K562 (cell line): ENCODE data around the gene KCTD13. TPM values are rescaled to one million over a fixed set of nuclear protein-coding genes. Genes with fewer than 3 reads are reported as not detected.
A peak's percentile ranks its signal among the peaks of the same experiment; 100 is the strongest.

ENCODE experiments used
- ARID2 ChIP-seq: fragments of 450-650 bp; IDR thresholded peaks from 2 replicates; pipeline ENCODE4 v1.6.1; 2017; ENCODE audit warnings: antibody characterized with exemption, mild to moderate bottlenecking
- CBX8 ChIP-seq: fragments of 200-600 bp; sonication (generic); IDR thresholded peaks from 2 replicates; pipeline ENCODE4 v1.6.1; 2012; ENCODE audit warnings: borderline replicate concordance, mixed run types, low read depth, mild to moderate bottlenecking, moderate library complexity, mixed read lengths, low read length, control low read depth, inconsistent platforms; ENCODE audit not compliant: poor library complexity, severe bottlenecking; ENCODE audit errors: extremely low read depth
- COPS2 ChIP-seq: fragments of 450-650 bp; conservative IDR thresholded peaks from 2 replicates; pipeline ENCODE4 v1.6.1; 2016; ENCODE audit warnings: mild to moderate bottlenecking, moderate library complexity
- DACH1 ChIP-seq: fragments of 450-650 bp; IDR thresholded peaks from 2 replicates; pipeline ENCODE4 v1.6.1; 2018; ENCODE audit not compliant: partially characterized antibody
- EGR1 ChIP-seq: fragments of 450-650 bp; conservative IDR thresholded peaks from 2 replicates; pipeline ENCODE4 v1.6.1; 2017; ENCODE audit warnings: mild to moderate bottlenecking
- HNRNPUL1 ChIP-seq: fragments of 200-400 bp; formaldehyde crosslinking; IDR thresholded peaks from 2 replicates; pipeline ENCODE4 v1.6.1; 2017; ENCODE audit warnings: low read length
- PML ChIP-seq: IDR thresholded peaks from 2 replicates; pipeline ENCODE4 v1.6.1; 2012; ENCODE audit warnings: low read length, inconsistent platforms
- POLR3G ChIP-seq: IDR thresholded peaks from 2 replicates; pipeline ENCODE4 v1.6.1; 2011; ENCODE audit not compliant: insufficient read length, insufficient replicate concordance; ENCODE audit errors: extremely low read depth
- TARDBP ChIP-seq: fragments of 450-650 bp; IDR thresholded peaks from 2 replicates; pipeline ENCODE4 v1.6.1; 2016
- ZNF431 ChIP-seq: sonication (generic); formaldehyde crosslinking; IDR thresholded peaks from 2 replicates; pipeline ENCODE4 v1.8.0; 2022; ENCODE audit warnings: mild to moderate bottlenecking, missing genetic modification reagents
- polyA plus RNA-seq, 8 experiments: library from polyadenylated mRNA; depleted of rRNA in 4 of 8; stranded (reverse) in 5 of 8; unstranded in 3 of 8; fragments of >200 nt; fragmentation: Nextera tagmentation in 2 of 8; fragmentation: Illumina TruSeq in 1 of 8; extraction: Ambion mirVana in 2 of 8; extraction: Trizol in 1 of 8; gene quantifications; 2 replicates each; pipeline versions ENCODE4 v1.2.1 to v1.2.3, GENCODE V29; 2011 to 2014; ENCODE audit warnings: inconsistent platforms in 1 of 8, missing spikeins in 1 of 8
- total RNA-seq, 7 experiments: library from RNA; depleted of rRNA in 6 of 7; stranded (reverse); fragments of >200 nt in 6 of 7; fragmentation: Illumina TruSeq in 2 of 7; extraction: Trizol in 2 of 7; gene quantifications; 2 replicates each; pipeline versions ENCODE4 v1.2.1 to v1.2.3, GENCODE V29; 2011 to 2021; ENCODE audit warnings: low replicate concordance in 1 of 7
- TF ChIP-seq, protein P1 (sequence below), 2 experiments: fragments of 450-650 bp; formaldehyde crosslinking in 1 of 2; IDR thresholded peaks; 2 replicates each; pipeline versions ENCODE4 v1.4.0 to v1.6.1; 2014 to 2020; ENCODE audit warnings: mild to moderate bottlenecking in 2 of 2, borderline replicate concordance in 1 of 2, low read depth in 1 of 2
- TF ChIP-seq, protein P2 (sequence below): sonication (generic); formaldehyde crosslinking; IDR thresholded peaks from 2 replicates; pipeline ENCODE4 v1.8.1; 2023; ENCODE audit warnings: missing genetic modification reagents, mild to moderate bottlenecking, borderline replicate concordance

Gene KCTD13
- total and polyA plus RNA-seq, 9 of the 15 experiments (the other 6 are each of a cell fraction or from before 2014, with no cell fraction given): 1.0 to 20.6 (median 9.8) TPM

GRCh38 chr16:29925781-29926710 lies at the start of gene KCTD13 (continued):
- TF ChIP-seq, protein P1, sequence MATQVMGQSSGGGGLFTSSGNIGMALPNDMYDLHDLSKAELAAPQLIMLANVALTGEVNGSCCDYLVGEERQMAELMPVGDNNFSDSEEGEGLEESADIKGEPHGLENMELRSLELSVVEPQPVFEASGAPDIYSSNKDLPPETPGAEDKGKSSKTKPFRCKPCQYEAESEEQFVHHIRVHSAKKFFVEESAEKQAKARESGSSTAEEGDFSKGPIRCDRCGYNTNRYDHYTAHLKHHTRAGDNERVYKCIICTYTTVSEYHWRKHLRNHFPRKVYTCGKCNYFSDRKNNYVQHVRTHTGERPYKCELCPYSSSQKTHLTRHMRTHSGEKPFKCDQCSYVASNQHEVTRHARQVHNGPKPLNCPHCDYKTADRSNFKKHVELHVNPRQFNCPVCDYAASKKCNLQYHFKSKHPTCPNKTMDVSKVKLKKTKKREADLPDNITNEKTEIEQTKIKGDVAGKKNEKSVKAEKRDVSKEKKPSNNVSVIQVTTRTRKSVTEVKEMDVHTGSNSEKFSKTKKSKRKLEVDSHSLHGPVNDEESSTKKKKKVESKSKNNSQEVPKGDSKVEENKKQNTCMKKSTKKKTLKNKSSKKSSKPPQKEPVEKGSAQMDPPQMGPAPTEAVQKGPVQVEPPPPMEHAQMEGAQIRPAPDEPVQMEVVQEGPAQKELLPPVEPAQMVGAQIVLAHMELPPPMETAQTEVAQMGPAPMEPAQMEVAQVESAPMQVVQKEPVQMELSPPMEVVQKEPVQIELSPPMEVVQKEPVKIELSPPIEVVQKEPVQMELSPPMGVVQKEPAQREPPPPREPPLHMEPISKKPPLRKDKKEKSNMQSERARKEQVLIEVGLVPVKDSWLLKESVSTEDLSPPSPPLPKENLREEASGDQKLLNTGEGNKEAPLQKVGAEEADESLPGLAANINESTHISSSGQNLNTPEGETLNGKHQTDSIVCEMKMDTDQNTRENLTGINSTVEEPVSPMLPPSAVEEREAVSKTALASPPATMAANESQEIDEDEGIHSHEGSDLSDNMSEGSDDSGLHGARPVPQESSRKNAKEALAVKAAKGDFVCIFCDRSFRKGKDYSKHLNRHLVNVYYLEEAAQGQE (IDR thresholded peaks at IDR 0.05; ENCODE audit: borderline replicate concordance): 0 out of 2 replicates have a peak, but pooled peaks have one; percentile 3
- TF ChIP-seq, protein P1 (CRISPR knock-in tag; IDR thresholded peaks at IDR 0.05; ENCODE audit: low read depth): 0 out of 2 replicates have a peak, but pooled peaks have one; percentile 20
- TF ChIP-seq POLR3G (no peak), ZNF431 (CRISPR knock-in tag) (no peak), EGR1 (peak; percentile 92), COPS2 (no peak), PML (peak; percentile 74), DACH1 (no peak), CBX8 (no peak), HNRNPUL1 (no peak), TARDBP (no peak), ARID2 (no peak)
- TF ChIP-seq, protein P2, sequence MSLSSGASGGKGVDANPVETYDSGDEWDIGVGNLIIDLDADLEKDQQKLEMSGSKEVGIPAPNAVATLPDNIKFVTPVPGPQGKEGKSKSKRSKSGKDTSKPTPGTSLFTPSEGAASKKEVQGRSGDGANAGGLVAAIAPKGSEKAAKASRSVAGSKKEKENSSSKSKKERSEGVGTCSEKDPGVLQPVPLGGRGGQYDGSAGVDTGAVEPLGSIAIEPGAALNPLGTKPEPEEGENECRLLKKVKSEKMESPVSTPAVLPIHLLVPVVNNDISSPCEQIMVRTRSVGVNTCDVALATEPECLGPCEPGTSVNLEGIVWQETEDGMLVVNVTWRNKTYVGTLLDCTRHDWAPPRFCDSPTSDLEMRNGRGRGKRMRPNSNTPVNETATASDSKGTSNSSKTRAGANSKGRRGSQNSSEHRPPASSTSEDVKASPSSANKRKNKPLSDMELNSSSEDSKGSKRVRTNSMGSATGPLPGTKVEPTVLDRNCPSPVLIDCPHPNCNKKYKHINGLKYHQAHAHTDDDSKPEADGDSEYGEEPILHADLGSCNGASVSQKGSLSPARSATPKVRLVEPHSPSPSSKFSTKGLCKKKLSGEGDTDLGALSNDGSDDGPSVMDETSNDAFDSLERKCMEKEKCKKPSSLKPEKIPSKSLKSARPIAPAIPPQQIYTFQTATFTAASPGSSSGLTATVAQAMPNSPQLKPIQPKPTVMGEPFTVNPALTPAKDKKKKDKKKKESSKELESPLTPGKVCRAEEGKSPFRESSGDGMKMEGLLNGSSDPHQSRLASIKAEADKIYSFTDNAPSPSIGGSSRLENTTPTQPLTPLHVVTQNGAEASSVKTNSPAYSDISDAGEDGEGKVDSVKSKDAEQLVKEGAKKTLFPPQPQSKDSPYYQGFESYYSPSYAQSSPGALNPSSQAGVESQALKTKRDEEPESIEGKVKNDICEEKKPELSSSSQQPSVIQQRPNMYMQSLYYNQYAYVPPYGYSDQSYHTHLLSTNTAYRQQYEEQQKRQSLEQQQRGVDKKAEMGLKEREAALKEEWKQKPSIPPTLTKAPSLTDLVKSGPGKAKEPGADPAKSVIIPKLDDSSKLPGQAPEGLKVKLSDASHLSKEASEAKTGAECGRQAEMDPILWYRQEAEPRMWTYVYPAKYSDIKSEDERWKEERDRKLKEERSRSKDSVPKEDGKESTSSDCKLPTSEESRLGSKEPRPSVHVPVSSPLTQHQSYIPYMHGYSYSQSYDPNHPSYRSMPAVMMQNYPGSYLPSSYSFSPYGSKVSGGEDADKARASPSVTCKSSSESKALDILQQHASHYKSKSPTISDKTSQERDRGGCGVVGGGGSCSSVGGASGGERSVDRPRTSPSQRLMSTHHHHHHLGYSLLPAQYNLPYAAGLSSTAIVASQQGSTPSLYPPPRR (CRISPR knock-in tag): peak; percentile 35; the same call in 1 of the 2 replicates
